ENCODE results near the gene TMCC3.

- TF ChIP-seq, protein P1, sequence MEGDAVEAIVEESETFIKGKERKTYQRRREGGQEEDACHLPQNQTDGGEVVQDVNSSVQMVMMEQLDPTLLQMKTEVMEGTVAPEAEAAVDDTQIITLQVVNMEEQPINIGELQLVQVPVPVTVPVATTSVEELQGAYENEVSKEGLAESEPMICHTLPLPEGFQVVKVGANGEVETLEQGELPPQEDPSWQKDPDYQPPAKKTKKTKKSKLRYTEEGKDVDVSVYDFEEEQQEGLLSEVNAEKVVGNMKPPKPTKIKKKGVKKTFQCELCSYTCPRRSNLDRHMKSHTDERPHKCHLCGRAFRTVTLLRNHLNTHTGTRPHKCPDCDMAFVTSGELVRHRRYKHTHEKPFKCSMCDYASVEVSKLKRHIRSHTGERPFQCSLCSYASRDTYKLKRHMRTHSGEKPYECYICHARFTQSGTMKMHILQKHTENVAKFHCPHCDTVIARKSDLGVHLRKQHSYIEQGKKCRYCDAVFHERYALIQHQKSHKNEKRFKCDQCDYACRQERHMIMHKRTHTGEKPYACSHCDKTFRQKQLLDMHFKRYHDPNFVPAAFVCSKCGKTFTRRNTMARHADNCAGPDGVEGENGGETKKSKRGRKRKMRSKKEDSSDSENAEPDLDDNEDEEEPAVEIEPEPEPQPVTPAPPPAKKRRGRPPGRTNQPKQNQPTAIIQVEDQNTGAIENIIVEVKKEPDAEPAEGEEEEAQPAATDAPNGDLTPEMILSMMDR (IDR thresholded peaks at IDR 0.05; ENCODE audit: insufficient read depth, low read depth, low read length), result no peak
- no peak for TF ChIP-seq EZH2 (IDR thresholded peaks at IDR 0.05; ENCODE audit: insufficient read depth, low read length)
Observed at GRCh38 chr12:94553875-94554274, 96.5 kb downstream of the TMCC3 start.

Data from astrocyte (in vitro differentiated cells and primary cell).